HG03025 (cell line): Measurements from ENCODE around the gene PIK3R6.

Experiments used
- ATAC-seq: cut with Tn5 transposase; IDR thresholded peaks from one replicate; pipeline ENCODE4 v1.9.1; 2021; ENCODE audit warnings: mild to moderate bottlenecking, moderate library complexity; ENCODE audit not compliant: unreplicated experiment, low FRiP score

The PIK3R6 gene

GRCh38 chr17:8867361-8867981, at the start of gene PIK3R6:
TSS of gene PIK3R6 (minus strand) at chr17:8867674. CDS start at chr17:8849794, 17,880 bp downstream.
- ATAC-seq, result no peak

GRCh38 chr17:8916466-8916865, 49.0 kb upstream of the PIK3R6 start:
- ATAC-seq, result no peak

- no peak for ATAC-seq
These were observed 47.1 kb upstream of the PIK3R6 start for GRCh38 chr17:8914554-8914953.

GRCh38 chr17:8913879-8914278, 46.4 kb upstream of the PIK3R6 start:
- no peak for ATAC-seq

GRCh38 chr17:8913091-8913490, 45.6 kb upstream of the PIK3R6 start:
- no peak for ATAC-seq

GRCh38 chr17:8912084-8912981, 44.9 kb upstream of the PIK3R6 start:
- no peak for ATAC-seq

GRCh38 chr17:8910969-8911604, 43.6 kb upstream of the PIK3R6 start:
- no peak for ATAC-seq

- ATAC-seq, result no peak
These were observed 42.3 kb upstream of the PIK3R6 start for GRCh38 chr17:8909586-8910270.

- no peak for ATAC-seq
These were observed 37.9 kb upstream of the PIK3R6 start for GRCh38 chr17:8905331-8905730.

GRCh38 chr17:8904686-8905085, 37.2 kb upstream of the PIK3R6 start:
- ATAC-seq, result no peak

- no peak for ATAC-seq
These were observed 36.7 kb upstream of the PIK3R6 start for GRCh38 chr17:8904201-8904600.

GRCh38 chr17:8900626-8901585, 33.4 kb upstream of the PIK3R6 start:
- ATAC-seq, result no peak

- ATAC-seq, result no peak
These were observed 32.7 kb upstream of the PIK3R6 start for GRCh38 chr17:8900207-8900606.

- ATAC-seq, result no peak
These were observed 31.2 kb upstream of the PIK3R6 start for GRCh38 chr17:8898636-8899035.

- ATAC-seq, result no peak
These were observed 30.7 kb upstream of the PIK3R6 start for GRCh38 chr17:8898126-8898525.

- no peak for ATAC-seq
These were observed 29.5 kb upstream of the PIK3R6 start for GRCh38 chr17:8896641-8897635.

- no peak for ATAC-seq
These were observed 28.6 kb upstream of the PIK3R6 start for GRCh38 chr17:8896087-8896486.
